ENCODE results near the gene DYRK1A. TPM values are rescaled to one million over a fixed set of nuclear protein-coding genes. Genes with fewer than 3 reads are reported as not detected.
A peak's percentile ranks its signal among the peaks of the same experiment; 100 is the strongest.

DYRK1A gene
- total RNA-seq, 2 donors from 2014 or later, result 53.0 to 68.3 TPM

- intact Hi-C loops (cut with DNase I), result no loop called here
- ATAC-seq, result peak in 1 of 2 donors; percentile 53
These were observed 14.1 kb downstream of the DYRK1A start for GRCh38 chr21:37380349-37381323.

DNA sequence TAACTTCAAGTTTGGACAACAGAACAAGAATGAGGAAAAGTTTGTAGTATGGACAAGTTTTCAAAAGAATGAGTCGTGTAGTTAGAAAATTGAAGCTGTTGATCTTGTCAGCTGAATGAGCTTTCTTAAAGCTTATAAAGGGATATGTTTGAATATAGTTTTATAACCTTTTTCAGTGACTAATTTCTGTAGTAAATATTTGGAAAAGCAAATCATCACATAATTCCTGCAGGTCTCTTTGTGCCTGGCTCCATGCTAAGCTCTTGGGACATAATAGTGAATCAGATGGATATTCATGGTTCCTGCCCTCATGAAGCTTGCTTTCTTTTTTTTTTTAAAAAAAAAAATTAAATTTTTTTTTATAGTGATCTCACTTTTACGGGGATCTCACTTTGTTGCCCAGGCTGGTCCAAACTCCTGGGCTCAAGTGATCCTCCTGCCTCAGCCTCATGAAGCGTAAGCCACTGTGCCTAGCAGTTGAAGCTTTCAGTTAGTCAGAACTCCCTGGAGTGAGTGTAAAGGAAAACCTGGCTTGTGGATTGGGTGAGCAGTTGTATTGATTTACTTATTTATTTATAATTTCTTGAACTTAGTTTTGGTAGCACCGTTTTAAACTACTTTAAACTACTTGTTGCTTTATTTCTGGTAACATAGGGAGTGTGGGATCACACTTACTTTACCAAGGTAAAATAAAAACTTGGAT, 15.5 kb downstream of the DYRK1A start:
- no peak for ATAC-seq
- intact Hi-C loops (cut with DNase I), result no loop called here
- DNase-seq, result no peak

More at GRCh38 chr21:37380349-37381323, 14.1 kb downstream of the DYRK1A start:
- no peak for DNase-seq

GRCh38 chr21:37383086-37383485, 16.5 kb downstream of the DYRK1A start:
- intact Hi-C loops (cut with DNase I), result no loop called here
- peak in 1 of 2 donors; percentile 8 for ATAC-seq
- no peak for DNase-seq

DNA sequence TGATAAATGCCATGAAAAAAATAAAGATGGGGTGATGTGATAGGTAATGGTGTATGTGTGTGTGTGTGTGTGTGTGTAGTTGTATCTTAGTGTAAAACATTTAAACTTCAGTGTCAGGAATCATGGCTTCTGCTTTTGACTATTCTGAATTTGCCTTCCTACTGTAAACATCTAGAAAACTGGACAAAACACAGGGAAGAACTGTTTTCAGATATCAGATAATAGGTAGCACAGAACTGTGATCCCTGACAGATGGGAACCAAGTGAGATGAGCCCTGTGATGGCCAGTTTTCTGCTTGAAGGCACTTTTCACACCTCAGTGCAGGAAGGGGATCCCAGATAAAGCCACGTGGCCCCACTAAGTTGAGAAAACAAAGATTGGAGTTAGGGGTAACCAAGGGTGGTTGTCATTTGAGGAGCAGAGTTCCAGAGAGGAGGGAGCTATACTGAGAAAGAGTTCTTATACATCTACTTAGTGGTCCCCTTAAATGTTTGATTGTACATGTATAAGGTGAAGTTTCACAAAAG, 17.3 kb downstream of the DYRK1A start:
- ATAC-seq (no peak), DNase-seq (no peak)
- intact Hi-C loops (cut with DNase I), result no loop called here

DNA sequence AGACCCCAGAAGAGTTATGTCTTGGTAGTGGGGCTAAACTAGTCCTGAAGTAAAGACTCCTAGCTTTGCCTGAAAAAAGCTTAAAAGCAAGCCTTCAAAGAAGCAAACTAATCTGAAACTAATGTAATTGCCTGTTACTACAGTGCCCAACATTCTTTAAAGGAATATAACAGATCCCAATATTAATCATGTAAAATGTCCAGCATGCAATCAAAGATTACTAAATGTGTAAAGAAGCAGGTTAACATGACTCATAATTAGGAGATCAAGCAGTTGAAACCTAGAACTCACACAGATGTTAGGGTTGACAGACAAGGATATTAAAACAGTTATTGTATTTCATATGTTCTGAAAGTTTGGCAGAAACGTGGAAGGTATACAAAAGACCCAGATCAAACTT, 17.8 kb downstream of the DYRK1A start:
- DNase-seq (no peak), ATAC-seq (no peak)
- intact Hi-C loops (cut with DNase I), result no loop called here

DNA sequence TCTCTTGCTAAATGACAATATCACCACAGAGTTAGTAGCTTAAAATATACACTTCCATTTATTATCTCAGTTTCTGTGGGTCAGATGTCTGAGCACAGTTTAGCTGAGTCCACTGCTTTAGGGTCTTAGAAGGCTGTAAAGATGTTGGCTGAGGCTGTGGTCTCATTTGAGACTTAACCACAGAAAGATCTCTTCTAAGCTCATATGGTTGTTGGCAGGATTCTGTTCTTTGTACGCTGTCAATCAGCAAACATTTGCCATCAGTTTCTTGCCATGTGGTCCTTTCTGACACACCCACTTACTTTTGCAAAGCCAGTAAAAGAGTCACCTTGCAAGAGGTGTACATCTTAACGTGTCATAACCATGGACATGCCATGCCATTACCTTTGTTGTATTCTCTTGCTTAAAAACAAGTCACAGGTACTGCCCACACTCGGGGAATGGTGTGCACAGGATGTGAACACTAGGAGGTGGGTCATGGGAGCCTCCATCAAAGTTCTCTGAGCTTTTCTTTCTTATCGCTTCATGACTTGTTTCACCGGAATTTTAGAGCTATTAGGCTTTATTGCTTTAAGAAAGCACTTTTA, 18.7 kb downstream of the DYRK1A start:
- intact Hi-C loops (cut with DNase I), result no loop called here
- DNase-seq (no peak), ATAC-seq (no peak)

- intact Hi-C loops (cut with DNase I), result no loop called here
- no peak for DNase-seq
- no peak for ATAC-seq
These were observed 19.6 kb downstream of the DYRK1A start for GRCh38 chr21:37386151-37386550.

DNA sequence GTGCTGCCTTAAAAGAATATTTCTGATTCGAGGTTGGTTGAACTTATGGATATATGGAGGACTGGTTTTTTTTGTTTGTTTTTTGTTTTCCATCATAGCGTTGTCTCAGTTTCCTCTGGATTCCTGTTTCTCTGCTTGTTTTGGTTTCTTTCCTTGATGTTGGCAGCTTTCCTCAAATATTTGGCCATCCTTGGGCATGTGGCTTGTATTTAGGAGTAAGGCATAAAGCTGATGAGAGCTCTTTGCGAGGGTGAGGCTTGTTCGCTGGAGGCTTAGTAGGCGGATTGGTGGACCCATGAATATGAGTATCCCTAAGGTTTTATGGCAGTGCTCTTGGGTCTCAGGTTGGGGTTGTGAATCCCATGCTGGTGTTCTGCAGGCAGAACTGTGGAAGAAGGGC, 22.9 kb downstream of the DYRK1A start:
- intact Hi-C loops (cut with DNase I), result no loop called here
- no peak for DNase-seq
- no peak for ATAC-seq

DNA sequence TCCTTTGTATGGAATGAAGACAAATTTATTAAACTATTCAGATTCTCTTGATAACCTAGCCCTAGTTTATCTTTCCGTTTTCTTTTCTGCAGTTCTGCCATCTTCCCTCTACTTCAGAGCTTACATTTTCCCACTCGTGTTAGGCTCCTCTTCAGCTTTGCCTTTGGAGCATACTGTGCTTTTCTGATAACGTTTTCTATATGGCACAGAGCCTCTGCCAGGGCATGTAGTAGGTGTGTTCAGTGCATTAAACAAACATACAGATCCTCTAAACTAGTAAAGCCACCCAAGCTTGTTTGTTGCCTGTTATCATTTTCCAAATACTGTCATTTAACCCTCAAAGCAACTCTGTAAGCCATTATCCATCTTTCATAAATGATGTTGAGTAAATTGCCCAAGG, 25.1 kb downstream of the DYRK1A start:
- no peak for ATAC-seq
- no peak for DNase-seq
- intact Hi-C loops (cut with DNase I), result no loop called here

GRCh38 chr21:37392441-37392840, 25.9 kb downstream of the DYRK1A start:
- ATAC-seq, result no peak
- intact Hi-C loops (cut with DNase I), result no loop called here
- no peak for DNase-seq

- DNase-seq, result no peak
- intact Hi-C loops (cut with DNase I), result no loop called here
- no peak for ATAC-seq
These were observed 26.5 kb downstream of the DYRK1A start for GRCh38 chr21:37393030-37393429.

- intact Hi-C loops (cut with DNase I), result no loop called here
- DNase-seq (no peak), ATAC-seq (no peak)
These were observed 27.2 kb downstream of the DYRK1A start for GRCh38 chr21:37393786-37394185.

- ATAC-seq, result no peak
- intact Hi-C loops (cut with DNase I), result no loop called here
- DNase-seq, result no peak
These were observed 29.4 kb downstream of the DYRK1A start for GRCh38 chr21:37395961-37396360.

DNA sequence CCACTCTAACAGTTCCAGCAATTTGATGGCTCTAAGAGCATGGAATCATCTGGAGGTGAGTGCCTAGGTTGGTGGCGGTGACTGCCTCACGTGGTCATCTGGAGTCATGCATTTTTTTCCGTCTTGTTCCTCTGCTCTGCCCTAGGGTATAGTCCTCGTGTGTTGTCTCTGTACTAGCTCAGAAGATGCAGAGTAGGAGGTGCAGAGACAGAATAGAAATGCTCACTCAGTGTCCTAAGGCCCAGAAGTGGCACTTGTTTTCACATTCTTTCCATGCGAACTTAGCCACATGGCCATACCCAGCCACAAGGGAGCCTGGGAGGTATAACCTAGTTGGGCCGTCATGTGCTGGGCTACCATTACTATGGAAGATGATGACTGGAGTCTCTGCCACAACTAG, 30.3 kb downstream of the DYRK1A start:
- no peak for ATAC-seq

GRCh38 chr21:37398697-37399096, 32.1 kb downstream of the DYRK1A start:
- DNase-seq (no peak), ATAC-seq (no peak)
- intact Hi-C loops (cut with DNase I), result no loop called here

More for the DNA sequence above, 30.3 kb downstream of the DYRK1A start:
- intact Hi-C loops (cut with DNase I), result no loop called here
- no peak for DNase-seq

DNA sequence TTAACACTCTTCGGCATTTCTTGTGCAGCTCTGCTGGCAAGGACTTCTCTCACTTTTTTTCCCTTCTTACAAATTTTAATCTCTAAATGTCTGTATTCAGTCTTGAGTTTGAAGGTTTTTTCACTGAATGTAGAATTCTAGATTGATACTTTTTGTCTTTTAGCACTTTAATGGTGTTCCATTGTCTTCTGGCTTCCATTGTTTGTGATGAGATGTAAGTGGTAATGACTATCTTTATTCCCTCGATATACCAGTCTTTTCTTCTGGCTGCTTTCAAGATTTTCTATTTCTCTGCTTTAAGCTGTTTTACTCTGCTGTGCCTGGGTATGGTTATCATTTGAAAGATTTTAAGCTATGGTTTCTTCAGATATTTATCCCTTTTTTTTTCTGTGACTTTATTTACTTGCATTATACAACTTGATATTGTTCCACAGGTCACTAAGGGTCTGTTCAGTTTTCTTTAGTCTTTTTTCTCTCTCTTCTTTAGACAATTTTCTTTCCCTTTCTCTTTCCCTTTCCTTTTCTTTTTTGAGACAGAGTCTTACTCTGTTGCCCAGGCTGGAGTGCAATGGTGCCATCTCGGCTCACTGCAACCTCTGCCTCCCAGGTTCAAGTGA, 35.8 kb downstream of the DYRK1A start:
- intact Hi-C loops (cut with DNase I), result no loop called here
- DNase-seq, result no peak
- ATAC-seq, result no peak

DNA sequence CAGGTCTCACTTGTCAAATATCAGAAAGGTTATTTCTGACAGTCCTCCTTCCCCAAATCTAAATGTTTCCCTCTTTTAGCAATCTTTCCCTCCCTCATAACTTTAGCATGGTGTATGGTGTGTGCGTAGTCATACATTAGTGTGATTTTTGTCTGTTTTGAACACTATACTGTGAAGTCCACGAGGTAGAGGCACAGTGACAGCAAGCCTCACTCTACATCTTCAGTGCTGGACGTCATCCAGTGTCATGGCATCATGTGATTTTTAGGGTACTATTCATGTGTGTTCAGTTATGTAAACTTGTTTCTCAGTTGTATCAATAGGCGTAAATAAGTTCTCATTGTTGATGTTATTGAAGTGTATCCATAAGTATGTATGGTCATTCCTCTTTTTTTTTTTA, 39.1 kb downstream of the DYRK1A start:
- ATAC-seq (peak in 1 of 2 donors; percentile 17), DNase-seq (no peak)
- intact Hi-C loops (cut with DNase I), result no loop called here

DNA sequence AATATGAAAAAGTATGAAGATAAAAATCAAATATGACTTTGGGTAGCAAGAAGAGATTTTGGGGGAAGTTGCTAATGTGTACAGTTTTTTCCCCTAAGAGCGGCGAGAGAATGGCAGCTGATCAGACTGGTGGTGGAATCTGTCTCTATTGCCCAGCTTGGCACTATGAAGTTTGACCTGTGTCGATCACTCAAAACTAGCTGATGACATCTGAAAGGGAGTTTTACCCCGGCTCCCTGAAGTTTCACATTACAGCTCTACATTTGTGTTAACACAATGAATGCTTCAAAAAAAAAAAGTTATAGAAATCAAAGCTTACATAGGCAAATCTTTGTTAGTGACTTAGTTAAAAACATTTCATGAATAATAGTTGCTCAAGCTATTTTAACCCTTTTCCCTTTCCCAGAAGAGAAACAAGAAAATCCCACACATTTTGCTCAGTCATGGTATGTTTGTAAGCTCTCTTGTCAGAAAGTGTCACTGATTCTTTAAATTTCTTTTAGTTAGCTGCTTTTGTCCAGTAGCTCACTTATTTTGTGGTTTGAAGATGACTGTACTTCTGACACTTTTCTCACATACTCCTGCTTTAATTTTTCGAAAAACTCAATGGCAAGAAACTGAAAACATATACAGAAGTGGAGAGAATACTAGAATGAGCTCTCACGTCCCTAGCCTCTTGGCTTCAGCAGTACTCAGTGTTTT, 41.3 kb downstream of the DYRK1A start:
- no peak for DNase-seq
- intact Hi-C loops (cut with DNase I), result no loop called here
- no peak for ATAC-seq
